HCT116 (cell line): ENCODE data around the gene NTRK3. TPM values are rescaled to one million over a fixed set of nuclear protein-coding genes. Genes with fewer than 3 reads are reported as not detected.

Experiments
- ATAC-seq: fragments of 200-7000 bp; cut with Tn5 transposase; 2 replicates; pipeline ENCODE4 v1.9.1; 2020; ENCODE audit warnings: mild to moderate bottlenecking, moderate library complexity
- BruUV-seq: library from RNA; stranded (reverse); fragments of 400-500 nt; replicated peaks from 2 replicates; lab custom pipeline; 2021; lab: Mats Ljungman, UMichigan
- CTCF ChIA-PET: fragments of 300-600 bp; sonication (Branson Sonifier 250); formaldehyde crosslinking; loops from one replicate; lab custom pipeline; 2021; ENCODE audit warnings: antibody characterized with exemption; lab: Charles Lee
- POLR2A ChIA-PET: fragments of 300-600, 350-600 bp; sonication (Branson Sonifier 250); formaldehyde crosslinking; loops from one replicate; lab custom pipeline; 2021; ENCODE audit warnings: antibody characterized with exemption; lab: Charles Lee
- RAD21 ChIA-PET, 2 experiments: fragments of 300-600 bp; sonication (Branson Sonifier 250); formaldehyde crosslinking; loops; one replicate each; lab custom pipeline; 2023; ENCODE audit warnings: low total read pairs in 2 of 2; ENCODE audit not compliant: uncharacterized antibody in 2 of 2, unreplicated experiment in 2 of 2, low non-redundant PET in 1 of 2; lab: Charles Lee
- DNase-seq: peaks from one replicate; pipeline ENCODE4 v3.0.0-alpha.2; 2010; ENCODE audit warnings: low read depth, low spot score
- H2AFZ ChIP-seq: fragments of 200-600 bp; shearing (Covaris generic), sonication (generic); 2 replicates; pipeline ENCODE4 v1.6.1; 2017; ENCODE audit warnings: low read depth, mixed run types, mixed read lengths, antibody characterized with exemption, low read length; ENCODE audit not compliant: poor library complexity, severe bottlenecking
- H3K27ac ChIP-seq: 2 replicates; pipeline ENCODE4 v1.5.1; 2012; ENCODE audit warnings: low read depth, low read length
- H3K27me3 ChIP-seq: fragments of 200-600 bp; sonication (generic); 2 replicates; pipeline ENCODE4 v1.6.1; 2016; ENCODE audit warnings: mixed run types, low read length, mixed read lengths; ENCODE audit not compliant: insufficient read depth
- H3K36me3 ChIP-seq, 2 experiments: fragments of 200-500 bp in 1 of 2; fragments of 200-600 bp in 1 of 2; sonication (Bioruptor generic) in 1 of 2; sonication (generic) in 1 of 2; 2 replicates each; pipeline versions ENCODE4 v1.5.1 to v1.6.1; 2014 to 2016; ENCODE audit warnings: low read length in 2 of 2, inconsistent platforms in 1 of 2, mixed read lengths in 1 of 2, mixed run types in 1 of 2; ENCODE audit not compliant: insufficient read depth in 2 of 2, control insufficient read depth in 1 of 2
- H3K4me1 ChIP-seq, 2 experiments: fragments of 200-600 bp in 1 of 2; sonication (generic) in 1 of 2; 2 replicates each; pipeline versions ENCODE4 v1.5.1 to v1.6.1; 2012 to 2017; ENCODE audit warnings: low read length in 2 of 2, inconsistent platforms in 1 of 2, mild to moderate bottlenecking in 1 of 2, mixed read lengths in 1 of 2, mixed run types in 1 of 2, moderate library complexity in 1 of 2; ENCODE audit not compliant: insufficient read depth in 2 of 2, control insufficient read depth in 1 of 2
- H3K4me2 ChIP-seq: fragments of 200-600 bp; sonication (generic); 2 replicates; pipeline ENCODE4 v1.6.1; 2017; ENCODE audit warnings: mixed run types, low read length, mixed read lengths
- H3K4me3 ChIP-seq, 2 experiments: fragments of 200-600 bp in 1 of 2; sonication (generic) in 1 of 2; replicated peaks in 1 of 2; 2 replicates each; pipeline ENCODE4 v1.5.1; 2011 to 2016; ENCODE audit warnings: low read length in 2 of 2, control low read depth in 1 of 2, low read depth in 1 of 2, mild to moderate bottlenecking in 1 of 2, mixed read lengths in 1 of 2, mixed run types in 1 of 2
- H3K79me2 ChIP-seq: fragments of 200-600 bp; sonication (generic); 2 replicates; pipeline ENCODE4 v1.6.1; 2017; ENCODE audit warnings: mild to moderate bottlenecking, mixed run types, low read length, moderate library complexity, mixed read lengths; ENCODE audit not compliant: insufficient read depth
- H3K9ac ChIP-seq: fragments of 200-600 bp; sonication (generic); 2 replicates; pipeline ENCODE4 v1.6.1; 2016; ENCODE audit warnings: low read length, mixed read lengths
- H3K9me2 ChIP-seq: fragments of 200-600 bp; sonication (generic), shearing (Covaris generic); 2 replicates; pipeline ENCODE4 v1.6.1; 2017; ENCODE audit warnings: mixed run types, mild to moderate bottlenecking, moderate library complexity; ENCODE audit not compliant: insufficient read depth
- H3K9me3 ChIP-seq, 2 experiments: fragments of 200-500 bp in 1 of 2; fragments of 200-600 bp in 1 of 2; sonication (Bioruptor generic) in 1 of 2; sonication (generic) in 1 of 2; 2 replicates each; pipeline ENCODE4 v1.6.1; 2014 to 2017; ENCODE audit warnings: low read length in 2 of 2, mixed read lengths in 2 of 2, inconsistent platforms in 1 of 2, low read depth in 1 of 2, mild to moderate bottlenecking in 1 of 2, mixed run types in 1 of 2, moderate library complexity in 1 of 2; ENCODE audit not compliant: control insufficient read depth in 1 of 2, insufficient read depth in 1 of 2
- H4K20me1 ChIP-seq: fragments of 200-600 bp; sonication (generic), shearing (Covaris generic); 2 replicates; pipeline ENCODE4 v1.6.1; 2017; ENCODE audit warnings: mixed run types, mild to moderate bottlenecking, moderate library complexity; ENCODE audit not compliant: insufficient read depth
- ATF3 ChIP-seq: IDR thresholded peaks from 2 replicates; pipeline ENCODE4 v1.6.1; 2012
- CEBPB ChIP-seq: IDR thresholded peaks from 2 replicates; pipeline ENCODE4 v1.6.1; 2012; ENCODE audit warnings: low read depth
- CTCF ChIP-seq, 3 experiments: fragments of 200-600 bp in 1 of 3; sonication (generic) in 1 of 3; IDR thresholded peaks in 2 of 3; conservative IDR thresholded peaks in 1 of 3; 2 replicates each; pipeline ENCODE4 v1.5.1; 2012 to 2017; ENCODE audit warnings: low read depth in 2 of 3, low read length in 2 of 3, antibody characterized with exemption in 1 of 3, borderline replicate concordance in 1 of 3, control low read depth in 1 of 3, mild to moderate bottlenecking in 1 of 3, mixed read lengths in 1 of 3, mixed run types in 1 of 3, moderate library complexity in 1 of 3; ENCODE audit not compliant: insufficient read depth in 1 of 3
- EGR1 ChIP-seq: IDR thresholded peaks from 2 replicates; pipeline ENCODE4 v1.6.1; 2012; ENCODE audit warnings: low read depth
- ELF1 ChIP-seq: IDR thresholded peaks from 2 replicates; pipeline ENCODE4 v1.6.1; 2012; ENCODE audit warnings: low read depth, borderline replicate concordance
- EZH2phosphoT487 ChIP-seq: fragments of 200-600 bp; IDR thresholded peaks from 2 replicates; pipeline ENCODE4 v1.6.1; 2018; ENCODE audit warnings: antibody characterized with exemption, borderline replicate concordance
- MAX ChIP-seq: IDR thresholded peaks from 2 replicates; pipeline ENCODE4 v1.6.1; 2012
- SIN3A ChIP-seq: IDR thresholded peaks from 2 replicates; pipeline ENCODE4 v1.6.1; 2012; ENCODE audit warnings: low read depth
- SP1 ChIP-seq: IDR thresholded peaks from 2 replicates; pipeline ENCODE4 v1.6.1; 2012; ENCODE audit warnings: low read depth
- TCF7L2 ChIP-seq: IDR thresholded peaks from 2 replicates; pipeline ENCODE4 v1.7.0; 2011; ENCODE audit warnings: borderline replicate concordance, inconsistent platforms; ENCODE audit not compliant: insufficient read depth, insufficient read length; ENCODE audit errors: extremely low read depth
- YY1 ChIP-seq: IDR thresholded peaks from 2 replicates; pipeline ENCODE4 v1.6.1; 2011; ENCODE audit warnings: low read length, low read depth, moderate library complexity, mild to moderate bottlenecking; ENCODE audit not compliant: insufficient replicate concordance; ENCODE audit errors: extremely low read depth
- intact Hi-C: fragments of 100-400 bp; cut with micrococcal nuclease; formaldehyde crosslinking; loops from 2 replicates; pipeline ENCODE4 v1.10.0; 2022
- total RNA-seq: library from RNA; stranded (reverse); gene quantifications from one replicate; pipeline ENCODE4 v1.2.1, GENCODE V29; 2021; ENCODE audit not compliant: unreplicated experiment

NTRK3 gene
- total RNA-seq, 1 experiment from 2014 or later: not detected

- ChIA-PET CTCF (no interaction called here), RAD21 (no interaction called here), POLR2A (no interaction called here)
- Histone ChIP-seq H3K4me2 (no peak overlapping the region), H3K79me2 (no peaks in the 10 kb centered on the region), H3K4me3 (no peak overlapping the region), H3K36me3 (no peaks in the 10 kb centered on the region), H3K4me1 (no peaks in the 10 kb centered on the region), H3K27ac (no peak overlapping the region), H3K9ac (no peak overlapping the region), H2AFZ (no peak overlapping the region), H4K20me1 (no peaks in the 10 kb centered on the region), H3K9me2 (no peaks in the 10 kb centered on the region), H3K27me3 (no peaks in the 10 kb centered on the region), H3K9me3 (peaks cover 0 to 5% of the 10 kb centered on the region in 2 experiments; a peak in 1 of 4 replicates)
- DNase-seq: no peak
- TF ChIP-seq ATF3 (no peak), CEBPB (no peak), SIN3A (no peak), MAX (no peak), ELF1 (no peak), SP1 (no peak), TCF7L2 (no peak), CTCF (IDR thresholded peaks at IDR 0.05 in 2 of 3, conservative IDR thresholded peaks at IDR 0.05 in 1 of 3; ENCODE audit: borderline replicate concordance in 1 of 3, insufficient read depth in 1 of 3, low read depth in 2 of 3, low read length in 2 of 3) (no peak), YY1 (no peak), EGR1 (no peak), EZH2phosphoT487 (no peak)
- intact Hi-C loops: no loop called here
- no peak for ATAC-seq
- no TSS peak for BruUV-seq
Measured at GRCh38 chr15:87954793-87955192, 301.7 kb downstream of the NTRK3 start.
